Gastroesophageal sphincter (tissue), 3 donors: ENCODE data around the gene MYO7A.

Source experiments
- CTCF ChIP-seq, 4 experiments: fragments of 200-600 bp in 2 of 4; fragments of 450-650 bp in 2 of 4; sonication (generic) in 1 of 4; IDR thresholded peaks; one replicate each; pipeline ENCODE4 v1.5.1; 2017 to 2019; ENCODE audit warnings: antibody characterized with exemption in 4 of 4, mild to moderate bottlenecking in 2 of 4, moderate library complexity in 2 of 4
- EP300 ChIP-seq: sonication (generic); formaldehyde crosslinking; IDR thresholded peaks from one replicate; pipeline ENCODE4 v1.6.1; 2017; ENCODE audit warnings: antibody characterized with exemption, mild to moderate bottlenecking
- POLR2A ChIP-seq, 2 donors: fragments of 450-650 bp; IDR thresholded peaks; one replicate each; pipeline ENCODE4 v1.6.1; 2017; ENCODE audit warnings: antibody characterized with exemption in 2 of 2, mild to moderate bottlenecking in 2 of 2, moderate library complexity in 1 of 2
- POLR2AphosphoS5 ChIP-seq: sonication (generic); formaldehyde crosslinking; IDR thresholded peaks from one replicate; pipeline ENCODE4 v1.6.1; 2017; ENCODE audit warnings: antibody characterized with exemption

DNA sequence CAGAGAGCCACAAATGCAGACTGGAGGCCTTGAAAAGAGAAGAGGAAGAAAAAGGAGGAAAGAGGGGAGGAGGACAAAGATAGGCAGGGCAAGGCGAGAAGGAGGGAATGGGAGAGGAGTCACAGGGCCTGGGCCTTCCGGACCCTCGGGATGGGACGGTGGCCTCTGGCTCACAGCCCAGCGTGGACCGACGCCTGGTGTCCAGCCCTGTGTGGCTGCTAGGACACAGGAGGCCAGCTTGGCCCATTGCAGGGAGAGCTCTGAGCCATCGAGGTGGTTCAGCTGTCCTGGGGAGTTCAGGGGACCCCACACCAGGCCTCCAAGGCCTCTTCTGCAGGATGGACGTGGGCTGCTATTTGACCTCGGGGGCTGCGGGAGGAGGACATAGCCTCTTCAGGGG is 9.4 kb downstream of the MYO7A start:
- no peak for TF ChIP-seq CTCF (IDR thresholded peaks at IDR 0.05)
- TF ChIP-seq POLR2AphosphoS5, result no peak
- no peak for TF ChIP-seq EP300
- no peak for TF ChIP-seq POLR2A (IDR thresholded peaks at IDR 0.05)
